ENCODE measurements around the gene NDUFAF5. TPM values are rescaled to one million over a fixed set of nuclear protein-coding genes. Genes with fewer than 3 reads are reported as not detected.

The NDUFAF5 gene
- total and polyA plus RNA-seq, 2 of the 8 experiments (the other 6 are each of a cell fraction or from before 2014, with no cell fraction given) = 11.8 to 32.3 TPM

DNA sequence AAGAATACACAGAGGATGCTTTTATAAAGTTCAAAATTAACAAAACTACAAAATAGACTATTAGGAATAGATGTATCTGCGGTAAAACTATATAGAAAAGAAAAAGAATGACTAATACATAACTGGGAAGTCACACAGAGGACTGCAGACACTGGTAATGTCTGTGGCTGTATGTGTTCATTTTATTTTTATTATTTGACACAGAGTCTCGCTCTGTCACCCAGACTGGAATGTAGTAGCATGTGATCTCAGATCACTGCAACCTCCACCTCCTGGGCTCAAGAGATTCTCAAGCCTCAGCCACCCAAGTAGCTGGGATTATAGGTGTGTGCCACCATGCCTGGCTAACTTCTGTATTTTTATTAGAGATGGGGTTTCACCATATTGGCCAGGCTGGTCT is 39.0 kb upstream of the NDUFAF5 start (continued):
- TF ChIP-seq, protein P1, sequence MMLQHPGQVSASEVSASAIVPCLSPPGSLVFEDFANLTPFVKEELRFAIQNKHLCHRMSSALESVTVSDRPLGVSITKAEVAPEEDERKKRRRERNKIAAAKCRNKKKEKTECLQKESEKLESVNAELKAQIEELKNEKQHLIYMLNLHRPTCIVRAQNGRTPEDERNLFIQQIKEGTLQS (IDR thresholded peaks at IDR 0.05; ENCODE audit: insufficient read depth, low read depth, low read length) = no peak
- TF ChIP-seq GTF2F1 (IDR thresholded peaks at IDR 0.05; ENCODE audit: borderline replicate concordance, low read depth, low read length) = no peak
- TF ChIP-seq RNF2 (IDR thresholded peaks at IDR 0.05; ENCODE audit: borderline replicate concordance, low read depth, low read length, missing control alignments, poor library complexity, severe bottlenecking) = no peak
- TF ChIP-seq SAP30 (IDR thresholded peaks at IDR 0.05; ENCODE audit: insufficient read depth, insufficient replicate concordance, low read length) = no peak
